Fibroblast of skin of left quadriceps (primary cell): ENCODE data around the gene NAV1.

Source experiments
- DNase-seq, 2 experiments: peaks; one replicate each; pipeline ENCODE4 v3.0.0-alpha.2; 2013; ENCODE audit warnings: low read depth in 2 of 2

NAV1 gene

DNA sequence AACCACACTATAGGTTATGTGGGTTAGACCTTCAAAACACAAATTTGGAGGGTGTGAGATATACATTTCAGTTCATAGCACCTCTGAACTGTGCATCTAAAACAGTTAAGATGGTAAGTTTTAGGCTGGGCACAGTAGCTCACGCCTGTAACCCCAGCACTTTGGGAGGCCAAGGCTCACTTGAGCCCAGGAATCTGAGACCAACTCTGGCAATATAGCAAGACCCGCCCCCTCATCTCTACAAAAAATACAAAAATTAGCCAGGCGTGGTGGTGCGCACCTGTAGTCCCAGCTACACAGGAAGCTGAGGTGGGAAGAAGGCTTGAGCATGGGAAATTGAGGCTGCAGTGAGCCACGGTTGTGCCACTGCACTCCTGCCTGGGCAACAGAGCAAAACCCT lies 47.9 kb downstream of the NAV1 start:
- DNase-seq: no peak

DNA sequence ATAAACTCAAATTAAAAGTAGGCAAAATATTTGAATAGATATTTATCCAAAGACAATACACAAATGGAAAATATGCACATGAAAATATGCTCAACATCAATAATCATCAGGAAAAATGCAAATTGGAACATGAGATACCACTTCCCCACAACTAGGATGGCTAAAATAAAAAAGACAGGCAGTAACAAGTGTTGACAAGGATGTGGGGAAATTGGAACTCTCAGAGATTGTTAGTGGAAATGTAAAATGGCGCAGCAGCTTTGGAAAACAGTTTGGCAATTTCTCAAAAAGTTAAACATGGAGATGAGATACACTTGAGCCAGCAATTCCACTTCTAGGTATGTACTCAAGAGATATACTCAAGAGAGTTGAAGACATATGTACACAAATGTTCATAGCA lies 48.8 kb downstream of the NAV1 start:
- no peak for DNase-seq
